ENCODE measurements around the gene LECT2. TPM values are rescaled to one million over a fixed set of nuclear protein-coding genes. Genes with fewer than 3 reads are reported as not detected.

Gene LECT2
- total RNA-seq (2021; ENCODE audit: unreplicated experiment) (not detected), Bru-seq, nascent RNA (not detected), BruChase-seq, experiment 1, labeled RNA remaining after a 2-hour chase (not detected), BruChase-seq, experiment 2, labeled RNA remaining after a 6-hour chase (not detected)
- not detected for polyA plus RNA-seq (2012; ENCODE audit: insufficient read length)
- long read RNA-seq, result 0 reads

GRCh38 chr5:135954899-135955298, at the start of gene LECT2:
TSS of gene LECT2 (minus strand) at chr5:135954983. CDS start at chr5:135954833, 150 bp downstream.
- POLR2A ChIA-PET, result no interaction called here
- H3K27ac ChIP-seq (ENCODE audit: low read length), result no peak within 1 kb of the TSS
- DNase-seq (ENCODE audit: low read depth, low spot score), result no peak
- H3K4me1 ChIP-seq (ENCODE audit: control insufficient read depth, insufficient read depth, low read length), result no peaks in the 10 kb centered on the region
- in situ Hi-C loops (cut with HindIII; ENCODE audit: low pct_unique_long_range_greater_than_20kb, low sequenced_read_pairs) (no loop called here), intact Hi-C loops (cut with micrococcal nuclease; ENCODE audit: unreplicated experiment) (no loop called here)
- ATAC-seq, result no peak
- no TSS peak for BruUV-seq (replicated peaks)
- TF ChIP-seq REST (IDR thresholded peaks at IDR 0.05; ENCODE audit: insufficient read depth in 1 of 2, low read depth in 2 of 2, low read length in 1 of 2) (no peak), CTCF (IDR thresholded peaks at IDR 0.05) (no peak), SIN3A (IDR thresholded peaks at IDR 0.05; ENCODE audit: borderline replicate concordance, insufficient read depth, low read depth, low read length) (no peak), POLR2AphosphoS5 (IDR thresholded peaks at IDR 0.05; ENCODE audit: low read depth, low read length) (no peak), TCF7L2 (IDR thresholded peaks at IDR 0.05; ENCODE audit: low read depth, low read length) (no peak)
- CTCF ChIA-PET, result no interaction called here
- H3K9me3 ChIP-seq (ENCODE audit: control insufficient read depth, insufficient read depth, low read depth, low read length), result no peaks in the 10 kb centered on the region
- H3K27me3 ChIP-seq (ENCODE audit: control insufficient read depth, insufficient read depth, low read length), result no peaks in the 10 kb centered on the region
- no peak within 1 kb of the TSS for H3K4me3 ChIP-seq (ENCODE audit: low read depth in 2 of 2, low read length in 2 of 2)
- no peaks in the 10 kb centered on the region for H3K36me3 ChIP-seq (ENCODE audit: control insufficient read depth, insufficient read depth, low read length)

- ATAC-seq (no peak), DNase-seq (ENCODE audit: low read depth, low spot score) (no peak)
- Histone ChIP-seq H3K4me3 (ENCODE audit: low read depth in 2 of 2, low read length in 2 of 2) (no peak overlapping the region), H3K36me3 (ENCODE audit: control insufficient read depth, insufficient read depth, low read length) (no peaks in the 10 kb centered on the region), H3K9me3 (ENCODE audit: control insufficient read depth, insufficient read depth, low read depth, low read length) (no peaks in the 10 kb centered on the region), H3K4me1 (ENCODE audit: control insufficient read depth, insufficient read depth, low read length) (no peaks in the 10 kb centered on the region), H3K27me3 (ENCODE audit: control insufficient read depth, insufficient read depth, low read length) (no peaks in the 10 kb centered on the region), H3K27ac (ENCODE audit: low read length) (no peak overlapping the region)
- intact Hi-C loops (cut with micrococcal nuclease; ENCODE audit: unreplicated experiment), result no loop called here
- no TSS peak for BruUV-seq (replicated peaks)
- POLR2A ChIA-PET, result no interaction called here
- in situ Hi-C loops (cut with HindIII; ENCODE audit: low pct_unique_long_range_greater_than_20kb, low sequenced_read_pairs), result no loop called here
- CTCF ChIA-PET, result no interaction called here
- TF ChIP-seq CTCF (IDR thresholded peaks at IDR 0.05) (no peak), REST (IDR thresholded peaks at IDR 0.05; ENCODE audit: insufficient read depth in 1 of 2, low read depth in 2 of 2, low read length in 1 of 2) (no peak), SIN3A (IDR thresholded peaks at IDR 0.05; ENCODE audit: borderline replicate concordance, insufficient read depth, low read depth, low read length) (no peak), TCF7L2 (IDR thresholded peaks at IDR 0.05; ENCODE audit: low read depth, low read length) (no peak), POLR2AphosphoS5 (IDR thresholded peaks at IDR 0.05; ENCODE audit: low read depth, low read length) (no peak)
Measured at GRCh38 chr5:136004436-136004835, 49.7 kb upstream of the LECT2 start.
